Ishikawa (cell line): Measurements from ENCODE around the gene RNF31.
A peak's percentile ranks its signal among the peaks of the same experiment; 100 is the strongest.

Source experiments
- CEBPB ChIP-seq: IDR thresholded peaks from 2 replicates; pipeline ENCODE4 v1.6.1; 2012
- CREB1 ChIP-seq: IDR thresholded peaks from 2 replicates; pipeline ENCODE4 v1.6.1; 2012; ENCODE audit warnings: low read depth
- EGR1 ChIP-seq: IDR thresholded peaks from 2 replicates; pipeline ENCODE4 v1.6.1; 2012
- EP300 ChIP-seq: IDR thresholded peaks from 2 replicates; pipeline ENCODE4 v1.6.1; 2012; ENCODE audit warnings: borderline replicate concordance
- FOXM1 ChIP-seq: IDR thresholded peaks from 2 replicates; pipeline ENCODE4 v1.6.1; 2012; ENCODE audit warnings: low read depth, borderline replicate concordance
- NFIC ChIP-seq: IDR thresholded peaks from 2 replicates; pipeline ENCODE4 v1.6.1; 2012
- RAD21 ChIP-seq: IDR thresholded peaks from 2 replicates; pipeline ENCODE4 v1.6.1; 2012; ENCODE audit warnings: low read depth
- TAF1 ChIP-seq: IDR thresholded peaks from 2 replicates; pipeline ENCODE4 v1.6.1; 2012; ENCODE audit warnings: low read depth, mild to moderate bottlenecking
- TCF12 ChIP-seq: IDR thresholded peaks from 2 replicates; pipeline ENCODE4 v1.6.1; 2012; ENCODE audit warnings: low read depth
- TEAD4 ChIP-seq: IDR thresholded peaks from 2 replicates; pipeline ENCODE4 v1.6.1; 2012
- YY1 ChIP-seq: IDR thresholded peaks from 2 replicates; pipeline ENCODE4 v1.6.1; 2012; ENCODE audit warnings: low read depth
- ZBTB7A ChIP-seq: IDR thresholded peaks from 2 replicates; pipeline ENCODE4 v1.6.1; 2012; ENCODE audit warnings: low read depth
- TF ChIP-seq, protein P1 (sequence below): IDR thresholded peaks from 2 replicates; pipeline ENCODE4 v1.6.1; 2012
- TF ChIP-seq, protein P2 (sequence below): IDR thresholded peaks from 2 replicates; pipeline ENCODE4 v1.6.1; 2012; ENCODE audit warnings: low read depth, mild to moderate bottlenecking
- TF ChIP-seq, protein P3 (sequence below): IDR thresholded peaks from 2 replicates; pipeline ENCODE4 v1.6.1; 2012

RNF31 gene

DNA sequence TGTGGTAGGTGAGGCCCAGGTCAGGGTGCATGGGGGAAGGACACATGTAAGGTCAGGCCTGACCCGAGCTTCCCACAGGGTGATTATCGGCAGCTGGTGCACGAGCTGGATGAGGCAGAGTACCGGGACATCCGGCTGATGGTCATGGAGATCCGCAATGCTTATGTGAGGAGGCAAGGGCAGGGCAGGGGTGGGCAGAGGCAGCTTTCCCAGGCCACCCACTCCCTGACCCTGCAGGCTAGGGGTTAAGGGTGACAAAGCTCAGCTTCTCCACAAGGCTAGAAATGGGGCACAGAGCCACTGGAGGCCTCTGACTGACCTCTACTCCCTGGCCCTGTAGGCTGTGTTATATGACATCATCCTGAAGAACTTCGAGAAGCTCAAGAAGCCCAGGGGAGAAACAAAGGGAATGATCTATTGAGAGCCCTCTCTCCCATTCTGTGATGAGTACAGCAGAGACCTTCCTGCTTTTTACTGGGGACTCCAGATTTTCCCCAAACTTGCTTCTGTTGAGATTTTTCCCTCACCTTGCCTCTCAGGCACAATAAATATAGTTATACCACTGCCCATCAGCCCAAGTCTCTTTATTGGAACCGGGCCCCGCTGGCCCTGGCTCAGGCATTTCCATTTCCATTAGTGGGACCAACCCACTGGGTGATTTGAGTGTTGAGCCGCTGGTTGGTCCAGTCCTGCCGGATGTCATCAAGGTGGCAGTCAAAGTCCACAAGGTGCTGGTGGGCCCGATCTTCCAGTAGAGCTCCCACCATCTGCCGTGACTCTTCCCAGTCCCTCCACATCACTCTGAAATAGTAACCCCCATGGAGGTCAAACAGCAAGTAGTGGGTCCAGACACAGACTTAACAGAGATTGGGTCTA, 8.7 kb upstream of the RNF31 start:
- TF ChIP-seq, protein P1, sequence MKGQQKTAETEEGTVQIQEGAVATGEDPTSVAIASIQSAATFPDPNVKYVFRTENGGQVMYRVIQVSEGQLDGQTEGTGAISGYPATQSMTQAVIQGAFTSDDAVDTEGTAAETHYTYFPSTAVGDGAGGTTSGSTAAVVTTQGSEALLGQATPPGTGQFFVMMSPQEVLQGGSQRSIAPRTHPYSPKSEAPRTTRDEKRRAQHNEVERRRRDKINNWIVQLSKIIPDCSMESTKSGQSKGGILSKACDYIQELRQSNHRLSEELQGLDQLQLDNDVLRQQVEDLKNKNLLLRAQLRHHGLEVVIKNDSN = no peak
- TF ChIP-seq EGR1 = no peak
- TF ChIP-seq TCF12 = no peak
- no peak for TF ChIP-seq RAD21
- TF ChIP-seq, protein P2, sequence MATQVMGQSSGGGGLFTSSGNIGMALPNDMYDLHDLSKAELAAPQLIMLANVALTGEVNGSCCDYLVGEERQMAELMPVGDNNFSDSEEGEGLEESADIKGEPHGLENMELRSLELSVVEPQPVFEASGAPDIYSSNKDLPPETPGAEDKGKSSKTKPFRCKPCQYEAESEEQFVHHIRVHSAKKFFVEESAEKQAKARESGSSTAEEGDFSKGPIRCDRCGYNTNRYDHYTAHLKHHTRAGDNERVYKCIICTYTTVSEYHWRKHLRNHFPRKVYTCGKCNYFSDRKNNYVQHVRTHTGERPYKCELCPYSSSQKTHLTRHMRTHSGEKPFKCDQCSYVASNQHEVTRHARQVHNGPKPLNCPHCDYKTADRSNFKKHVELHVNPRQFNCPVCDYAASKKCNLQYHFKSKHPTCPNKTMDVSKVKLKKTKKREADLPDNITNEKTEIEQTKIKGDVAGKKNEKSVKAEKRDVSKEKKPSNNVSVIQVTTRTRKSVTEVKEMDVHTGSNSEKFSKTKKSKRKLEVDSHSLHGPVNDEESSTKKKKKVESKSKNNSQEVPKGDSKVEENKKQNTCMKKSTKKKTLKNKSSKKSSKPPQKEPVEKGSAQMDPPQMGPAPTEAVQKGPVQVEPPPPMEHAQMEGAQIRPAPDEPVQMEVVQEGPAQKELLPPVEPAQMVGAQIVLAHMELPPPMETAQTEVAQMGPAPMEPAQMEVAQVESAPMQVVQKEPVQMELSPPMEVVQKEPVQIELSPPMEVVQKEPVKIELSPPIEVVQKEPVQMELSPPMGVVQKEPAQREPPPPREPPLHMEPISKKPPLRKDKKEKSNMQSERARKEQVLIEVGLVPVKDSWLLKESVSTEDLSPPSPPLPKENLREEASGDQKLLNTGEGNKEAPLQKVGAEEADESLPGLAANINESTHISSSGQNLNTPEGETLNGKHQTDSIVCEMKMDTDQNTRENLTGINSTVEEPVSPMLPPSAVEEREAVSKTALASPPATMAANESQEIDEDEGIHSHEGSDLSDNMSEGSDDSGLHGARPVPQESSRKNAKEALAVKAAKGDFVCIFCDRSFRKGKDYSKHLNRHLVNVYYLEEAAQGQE = no peak
- TF ChIP-seq NFIC = no peak
- no peak for TF ChIP-seq TEAD4
- TF ChIP-seq YY1 = no peak
- no peak for TF ChIP-seq ZBTB7A
- TF ChIP-seq, protein P3, sequence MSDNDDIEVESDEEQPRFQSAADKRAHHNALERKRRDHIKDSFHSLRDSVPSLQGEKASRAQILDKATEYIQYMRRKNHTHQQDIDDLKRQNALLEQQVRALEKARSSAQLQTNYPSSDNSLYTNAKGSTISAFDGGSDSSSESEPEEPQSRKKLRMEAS = no peak

DNA sequence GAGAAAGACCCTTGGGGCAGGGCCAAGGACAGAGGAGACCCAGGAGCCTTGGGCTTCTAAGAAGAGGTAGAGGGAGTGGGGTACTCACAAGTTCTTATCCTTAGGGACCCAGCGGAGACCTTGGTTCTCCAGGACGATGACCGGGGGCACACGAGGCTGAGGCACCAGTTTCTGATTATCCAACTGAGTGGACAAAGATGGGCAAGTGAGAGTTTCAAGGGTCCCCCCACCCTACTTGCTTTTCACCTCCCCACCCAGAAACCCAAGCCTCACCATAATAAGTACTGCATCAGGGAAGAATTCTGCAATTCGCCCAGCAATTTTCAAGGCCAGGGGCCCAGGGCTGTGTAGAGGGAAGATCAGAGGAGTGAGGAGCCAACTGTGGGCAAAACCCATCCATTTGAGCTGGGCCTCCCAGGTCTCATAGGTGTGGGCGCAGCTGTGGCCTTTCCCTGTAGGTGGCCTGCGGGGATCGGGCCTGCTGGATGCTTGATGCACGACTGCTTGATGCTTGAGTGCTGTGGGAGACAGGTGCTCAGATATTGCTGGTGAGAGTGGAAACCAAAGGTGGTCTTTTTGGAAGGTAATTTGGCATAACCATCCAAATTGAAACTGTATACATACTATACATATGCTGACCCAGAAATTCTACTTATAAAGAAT, 7.9 kb upstream of the RNF31 start:
- TF ChIP-seq, protein P2 = no peak
- TF ChIP-seq YY1 = no peak
- no peak for TF ChIP-seq RAD21
- no peak for TF ChIP-seq TCF12

DNA sequence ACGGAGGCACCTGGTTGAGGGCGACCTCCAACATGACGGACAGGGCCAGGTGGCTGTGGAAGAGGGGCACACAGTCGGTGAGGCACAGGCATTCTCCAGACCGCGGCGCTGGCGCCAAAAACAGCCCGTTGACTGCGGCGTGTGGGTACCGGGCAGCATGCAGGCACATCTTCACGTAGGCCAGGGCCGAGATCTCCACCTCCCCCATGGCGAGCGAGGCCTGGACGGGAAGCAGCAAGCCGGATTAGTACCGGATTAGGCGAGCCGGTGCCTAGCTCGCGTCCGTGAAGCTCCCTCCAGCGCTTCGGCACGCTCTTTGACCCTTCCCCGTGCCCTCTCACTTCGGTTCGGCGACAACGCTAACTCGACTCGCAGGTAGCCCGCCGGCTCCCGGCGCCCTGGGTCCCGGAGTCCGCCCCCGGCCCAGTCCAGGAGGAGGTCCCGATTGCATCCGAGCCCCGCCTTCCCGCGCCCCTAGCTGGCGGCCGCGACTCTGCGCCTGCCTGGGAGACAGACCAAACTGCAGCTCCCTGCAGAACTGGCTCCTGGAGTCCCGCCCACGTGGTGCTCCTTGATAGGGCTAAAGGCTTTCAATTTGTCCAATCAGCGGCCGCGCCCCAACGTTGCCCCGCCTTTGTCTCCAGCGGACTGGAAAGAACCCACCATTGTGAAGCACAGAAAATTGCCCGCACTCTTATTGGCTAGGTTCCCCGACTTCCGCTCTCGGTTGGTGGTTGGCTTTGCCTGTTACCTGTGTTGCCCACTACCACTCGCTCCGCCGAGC, 6.0 kb upstream of the RNF31 start, which contains the start of gene EMC9:
Gene EMC9, minus strand, starts transcription at position 495 of the 784 bp plus-strand sequence. Its CDS starts 287 bp downstream, at position 208.
- TF ChIP-seq TCF12 (peak; percentile 48), TAF1 (peak; percentile 95), TEAD4 (no peak), EP300 (no peak; the same call in 1 of the 2 replicates), ZBTB7A (peak; percentile 66), CREB1 (no peak), RAD21 (no peak), NFIC (peak; percentile 30; the same call in 1 of the 2 replicates), EGR1 (peak; percentile 46; the same call in 1 of the 2 replicates), FOXM1 (peak; percentile 74; the same call in 1 of the 2 replicates), YY1 (peak; percentile 9; the same call in 1 of the 2 replicates), CEBPB (no peak)
- TF ChIP-seq, protein P3 = peak; percentile 59; the same call in 1 of the 2 replicates
- TF ChIP-seq, protein P1 = peak; percentile 80
- TF ChIP-seq, protein P2 = no peak
